ENCODE measurements around the gene KANK2.
A peak's percentile ranks its signal among the peaks of the same experiment; 100 is the strongest.
"Not testable (repeated sequence)": the region's sequence is repeated elsewhere in the genome, so short reads cannot be mapped to it uniquely, and the experiment has no call there.

The KANK2 gene

DNA sequence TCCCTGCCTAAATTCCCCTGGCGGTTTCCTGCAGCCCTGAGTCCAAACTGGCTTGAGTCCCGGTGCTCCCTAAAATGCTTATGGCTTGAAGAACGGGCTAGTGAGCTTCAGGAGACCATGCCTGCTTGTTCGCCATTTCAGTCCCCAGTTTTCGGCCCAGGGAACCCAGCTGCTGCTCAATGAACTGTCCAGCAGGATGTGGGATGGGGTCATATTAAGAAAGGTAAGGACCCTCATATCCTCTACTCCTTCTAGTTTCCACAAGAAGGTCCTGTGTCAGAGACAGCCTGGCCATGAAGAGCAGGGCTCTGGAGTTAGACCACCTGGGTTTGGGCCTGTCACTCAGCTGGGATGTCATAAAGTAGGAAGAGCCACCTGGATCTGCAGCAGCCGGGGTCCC is 24.8 kb downstream of the KANK2 start:
- no peak for DNase-seq (ENCODE audit: low read depth)

DNA sequence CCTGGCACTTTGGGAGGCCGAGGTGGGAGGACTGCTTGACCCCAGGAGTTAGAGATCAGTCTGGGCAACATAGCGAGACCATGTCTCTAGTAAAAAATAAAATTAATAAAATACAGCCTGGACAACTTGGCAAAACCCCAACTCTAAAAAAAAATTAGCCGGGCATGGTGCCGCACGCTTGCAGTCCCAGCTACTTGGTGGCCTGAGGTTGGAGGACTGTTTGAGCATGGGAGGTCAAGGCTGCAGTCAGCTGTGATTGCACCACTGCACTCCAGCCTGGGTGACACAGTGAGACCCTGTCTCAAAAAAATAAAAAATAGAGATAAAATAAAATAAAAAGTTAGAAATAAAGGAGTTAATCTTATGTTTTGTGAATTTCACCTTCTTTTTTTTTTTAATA is 26.2 kb downstream of the KANK2 start:
- no peak for DNase-seq (ENCODE audit: low read depth)

DNA sequence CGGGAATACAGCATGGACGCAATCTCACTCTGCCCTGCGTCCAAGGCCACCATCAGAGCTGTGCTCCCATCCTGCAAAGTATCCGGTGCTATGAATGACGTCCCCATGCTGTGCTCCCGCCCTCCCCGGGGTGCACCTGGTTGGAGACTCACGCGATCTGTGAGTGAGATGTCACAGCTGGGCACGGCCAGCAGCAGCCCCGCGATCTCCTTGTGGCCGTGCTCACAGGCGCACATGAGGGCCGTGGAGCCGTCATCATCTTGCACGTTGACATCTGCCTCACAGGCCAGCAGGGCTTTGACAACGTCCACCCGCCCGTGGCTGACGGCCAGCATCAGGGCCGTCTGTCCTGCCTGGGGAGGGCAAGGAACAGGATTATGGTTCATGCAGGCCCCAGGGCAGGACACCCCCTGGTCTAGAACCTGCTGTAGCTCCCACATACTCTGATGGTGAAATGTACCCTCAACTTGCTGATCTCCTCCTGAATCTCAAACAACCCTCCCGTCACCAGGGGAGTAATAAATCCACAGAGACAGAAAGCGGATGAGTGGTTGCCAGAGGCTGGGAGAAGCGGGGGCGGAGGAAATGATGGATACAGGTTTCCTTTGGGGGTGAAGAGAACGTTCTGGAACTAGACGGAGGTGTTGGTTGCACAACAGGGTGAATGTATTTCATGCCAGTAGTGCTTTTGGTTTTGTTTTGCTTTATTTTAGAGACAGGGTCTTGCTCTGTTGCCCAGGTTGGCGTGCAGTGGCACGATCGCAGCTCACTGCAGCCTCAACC is 27.3 kb downstream of the KANK2 start:
- DNase-seq (ENCODE audit: low read depth) = no peak

DNA sequence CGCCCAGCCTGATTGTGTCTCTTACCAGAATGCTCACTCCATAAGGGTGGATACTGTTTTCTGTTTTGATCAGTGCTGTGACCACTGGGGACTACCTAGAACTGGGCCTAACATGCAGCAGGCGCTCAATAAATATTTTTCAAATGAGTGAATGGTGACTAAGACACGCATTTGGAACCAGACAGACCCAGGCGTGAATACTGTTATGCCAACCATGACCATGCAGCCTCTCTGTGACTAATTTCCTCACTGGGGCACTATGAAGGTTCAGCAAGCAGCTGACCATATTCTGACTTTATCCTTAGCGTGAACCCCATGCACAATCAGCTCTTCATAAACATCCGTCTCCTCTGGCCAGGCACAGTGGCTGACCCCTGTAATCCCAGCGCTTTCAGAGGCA is 28.8 kb downstream of the KANK2 start:
- no peak for DNase-seq (ENCODE audit: low read depth)

DNA sequence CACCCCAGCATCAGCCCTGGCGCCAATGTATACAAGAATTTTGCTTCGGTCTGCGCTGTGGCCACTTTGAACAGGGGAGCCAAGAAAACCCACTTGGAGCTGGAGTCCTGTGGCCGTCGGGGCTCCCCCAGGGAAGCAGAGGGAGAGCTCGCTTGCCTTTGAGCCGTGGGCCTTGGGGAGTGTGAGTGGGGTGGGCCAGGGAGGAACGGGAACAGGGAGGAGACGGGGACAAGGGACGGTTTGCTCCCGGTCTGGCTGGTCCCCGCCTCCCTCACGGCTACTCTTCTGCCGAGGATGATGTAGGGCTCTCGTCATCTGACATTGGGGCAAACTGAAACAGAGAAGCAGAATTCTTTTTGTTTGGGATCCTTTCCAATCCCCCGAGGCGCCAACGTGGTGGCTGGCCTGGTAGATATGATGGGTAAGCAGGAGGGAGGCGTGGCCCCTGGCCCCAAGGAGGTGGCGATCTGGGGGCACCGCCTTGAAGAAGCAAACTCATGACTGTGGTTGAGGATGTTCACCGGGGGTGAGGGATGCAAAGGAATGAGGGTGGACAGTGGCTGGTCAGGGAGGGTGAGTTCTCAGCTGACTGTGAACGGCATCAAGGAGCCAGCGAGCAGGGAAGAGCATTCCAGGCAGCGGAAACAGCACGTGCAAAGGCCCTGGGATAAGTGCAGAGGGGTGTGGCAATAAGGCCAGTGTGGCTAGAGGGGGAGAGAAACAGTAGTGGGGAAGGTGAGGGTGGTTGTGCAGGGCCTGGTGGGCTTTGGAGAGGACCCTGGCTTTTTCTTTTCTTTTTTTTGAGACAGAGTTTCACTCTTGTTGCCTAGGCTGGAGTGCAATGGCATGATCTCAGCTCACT is 30.8 kb downstream of the KANK2 start:
- DNase-seq (ENCODE audit: low read depth) = no peak

DNA sequence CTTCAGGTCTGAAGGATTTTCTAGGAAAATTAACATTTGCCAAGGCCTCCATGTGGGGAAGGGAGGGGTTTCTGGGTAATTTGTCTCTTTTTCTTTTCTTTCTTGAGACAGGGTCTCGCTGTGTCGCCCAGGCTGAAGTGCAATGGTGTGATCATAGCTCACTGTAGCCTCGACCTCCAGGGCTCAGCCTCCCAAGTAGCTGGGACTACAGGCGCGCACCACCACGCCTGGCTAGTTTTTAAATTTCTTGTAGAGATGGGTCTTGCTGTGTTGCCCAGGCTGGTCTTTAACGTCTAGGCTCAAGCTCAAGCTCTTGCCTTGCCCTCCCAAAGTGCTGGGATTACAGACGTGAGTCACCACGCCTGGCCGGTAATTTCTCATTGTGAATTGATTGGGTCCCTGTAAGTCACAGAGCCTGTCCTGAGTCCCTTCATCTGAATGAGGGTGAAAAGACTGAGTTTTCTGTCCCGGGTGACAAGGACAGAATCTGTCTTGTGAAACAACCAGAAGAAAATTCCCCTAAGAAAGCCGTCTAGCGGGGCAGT is 31.8 kb downstream of the KANK2 start:
- no peak for DNase-seq (ENCODE audit: low read depth)

DNA sequence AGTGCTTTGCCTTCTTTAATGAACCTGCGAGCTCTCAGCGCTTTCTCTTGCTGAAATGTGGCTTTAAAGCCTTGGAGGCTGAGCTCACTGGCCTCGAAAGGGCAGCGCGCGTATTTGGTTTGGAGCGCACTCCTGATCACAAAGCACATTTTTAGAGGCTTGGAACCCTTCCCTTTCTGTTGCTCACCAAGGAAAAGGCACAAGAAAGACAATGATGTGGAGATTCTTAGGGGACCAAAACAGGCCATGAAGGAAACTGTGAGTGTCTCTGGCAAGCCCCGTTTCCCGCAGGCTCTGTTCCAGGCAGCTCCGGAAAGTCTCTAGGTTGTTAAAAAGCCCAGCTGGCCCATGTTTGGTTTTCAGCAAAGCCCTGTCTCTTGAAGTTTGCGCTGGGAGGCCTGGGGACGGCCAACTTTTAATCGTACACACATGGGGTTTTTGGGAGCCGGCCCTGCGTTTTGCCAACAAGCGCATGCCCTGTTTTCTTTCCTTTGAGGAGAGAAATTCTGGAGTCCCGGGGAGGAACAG is 32.4 kb downstream of the KANK2 start:
- no peak for DNase-seq (ENCODE audit: low read depth)

DNA sequence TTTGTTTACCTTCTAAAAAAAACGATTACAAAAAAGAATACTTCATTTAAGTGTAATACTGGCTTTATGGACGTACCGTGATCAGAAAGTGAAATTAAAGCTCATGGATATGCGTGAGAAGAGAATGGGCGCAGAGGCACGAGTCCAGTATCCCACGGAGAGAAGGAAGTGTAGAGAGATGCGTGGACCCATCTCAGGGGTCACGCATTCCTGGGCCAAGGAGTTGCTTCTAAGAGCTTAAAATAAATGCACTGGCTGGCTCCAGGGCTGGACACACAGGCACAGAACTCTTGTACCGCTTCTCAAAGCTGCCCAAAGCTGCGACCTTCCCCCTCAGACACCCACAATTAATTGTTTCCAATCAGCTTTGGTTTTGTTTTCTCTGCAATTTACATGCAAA is 33.0 kb downstream of the KANK2 start:
- no peak for DNase-seq (ENCODE audit: low read depth)

DNA sequence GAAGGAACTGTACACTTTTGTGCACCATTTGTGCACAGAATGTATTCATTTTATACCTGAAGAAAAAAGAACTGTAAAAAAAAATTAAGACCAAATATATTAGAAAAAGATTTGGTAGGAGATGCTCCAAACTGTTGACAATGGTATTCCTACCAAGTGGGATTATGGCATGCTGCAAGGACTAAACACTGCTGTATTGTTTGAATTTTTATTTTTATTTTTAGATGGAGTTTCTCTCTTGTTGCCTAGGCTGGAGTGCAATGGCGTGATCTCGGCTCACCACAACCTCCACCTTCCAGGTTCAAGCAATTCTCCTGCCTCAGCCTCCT is 36.9 kb downstream of the KANK2 start:
- DNase-seq (ENCODE audit: low read depth) = not testable (repeated sequence)

DNA sequence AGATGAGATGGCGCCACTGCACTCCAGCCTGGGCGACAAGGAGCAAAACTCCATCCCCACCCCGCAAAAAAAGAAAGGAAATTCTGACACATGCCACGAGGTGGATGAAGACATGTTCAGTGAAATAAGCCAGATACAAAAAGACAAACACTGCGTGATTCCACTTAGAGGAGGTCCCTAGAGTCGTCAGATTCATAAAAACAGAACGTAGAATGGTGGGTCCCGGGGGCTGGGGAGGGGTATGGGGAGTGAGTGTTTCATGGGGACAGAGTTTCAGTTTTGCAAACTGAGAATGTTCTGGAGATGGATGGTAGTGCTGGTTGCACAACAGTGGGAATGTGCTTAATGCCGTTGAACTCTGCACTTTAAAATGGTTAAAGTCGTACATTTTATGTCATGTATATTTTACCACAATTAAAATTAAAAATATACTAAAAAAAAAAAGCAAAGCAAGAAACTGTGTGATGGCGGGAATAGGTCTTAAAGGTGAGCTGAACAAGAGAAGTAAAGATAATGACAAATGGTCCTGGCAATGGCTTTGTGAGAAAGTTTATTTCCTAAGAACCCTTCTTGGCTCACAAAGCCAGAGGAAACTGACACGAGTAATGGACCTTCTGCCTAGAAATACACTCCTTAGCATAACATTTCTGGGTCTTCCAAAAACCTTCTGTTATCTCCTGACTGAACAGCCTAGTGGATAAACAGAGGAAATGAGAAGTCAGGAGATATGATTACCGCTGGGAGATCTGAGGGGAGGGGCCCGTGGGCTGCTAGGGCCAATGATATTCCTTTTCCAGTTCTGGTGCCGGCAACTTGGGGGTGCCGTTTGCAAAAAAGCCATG is 37.5 kb downstream of the KANK2 start:
- no peak for DNase-seq (ENCODE audit: low read depth)

DNA sequence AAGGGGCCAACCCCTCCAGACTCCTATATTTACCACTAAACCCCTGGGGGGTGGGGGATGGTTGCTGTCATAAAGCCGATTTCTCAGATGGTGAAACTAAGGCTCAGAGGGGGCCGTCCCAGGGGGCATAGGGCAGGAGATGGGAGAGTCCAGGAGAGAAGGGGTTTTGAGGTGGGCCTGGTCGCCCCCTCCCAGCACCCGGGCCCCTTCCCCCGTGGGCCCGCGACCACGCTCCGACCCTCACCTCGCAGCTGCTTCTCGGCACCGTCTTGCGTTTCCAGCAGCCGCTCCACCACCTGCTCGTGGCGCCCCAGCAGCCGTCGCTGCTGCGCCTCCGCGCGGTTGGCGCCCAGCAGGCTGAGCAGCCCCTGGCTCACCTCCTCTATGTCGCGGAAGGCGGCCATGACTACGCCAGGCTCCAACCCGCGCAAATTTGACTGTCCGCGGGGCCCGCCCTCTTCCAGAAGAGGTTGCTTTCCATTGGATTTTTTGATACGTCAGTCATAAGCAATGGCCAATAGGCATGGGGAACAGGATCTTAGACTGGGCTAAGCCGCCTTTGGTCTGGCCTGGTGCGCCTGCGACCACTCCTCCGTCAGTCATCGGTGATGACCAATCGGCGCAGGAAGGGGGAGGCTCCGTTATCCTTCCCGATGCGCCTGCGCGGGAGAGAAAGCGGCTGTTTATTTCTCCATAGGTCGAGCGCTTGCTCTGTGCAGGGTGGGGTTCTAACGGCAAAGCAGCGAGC is 41.8 kb downstream of the KANK2 start, which contains the start of gene SPC24:
Gene SPC24 (minus strand): TSS at position 410 of the 748 bp plus-strand sequence. CDS start 6 bp downstream, at position 404.
- peak; percentile 83 for DNase-seq (ENCODE audit: low read depth)

DNA sequence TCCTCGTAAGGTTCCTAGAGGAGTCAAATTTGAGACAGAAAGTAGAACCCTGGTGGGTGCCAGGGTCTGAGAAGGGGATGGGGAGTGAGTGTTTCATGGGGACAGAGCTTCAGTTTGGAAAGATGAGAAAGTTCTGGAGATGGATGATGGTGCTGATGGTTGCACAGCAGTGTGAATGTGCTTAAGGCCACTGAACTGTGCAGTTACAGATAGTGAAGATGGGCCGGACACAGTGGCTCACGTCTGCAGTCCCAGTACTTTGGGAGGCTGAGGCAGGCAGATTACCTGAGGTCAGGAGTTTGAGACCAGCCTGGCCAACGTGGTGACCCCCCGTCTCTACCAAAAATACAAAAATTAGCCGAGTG is 42.7 kb downstream of the KANK2 start:
- no peak for DNase-seq (ENCODE audit: low read depth)

DNA sequence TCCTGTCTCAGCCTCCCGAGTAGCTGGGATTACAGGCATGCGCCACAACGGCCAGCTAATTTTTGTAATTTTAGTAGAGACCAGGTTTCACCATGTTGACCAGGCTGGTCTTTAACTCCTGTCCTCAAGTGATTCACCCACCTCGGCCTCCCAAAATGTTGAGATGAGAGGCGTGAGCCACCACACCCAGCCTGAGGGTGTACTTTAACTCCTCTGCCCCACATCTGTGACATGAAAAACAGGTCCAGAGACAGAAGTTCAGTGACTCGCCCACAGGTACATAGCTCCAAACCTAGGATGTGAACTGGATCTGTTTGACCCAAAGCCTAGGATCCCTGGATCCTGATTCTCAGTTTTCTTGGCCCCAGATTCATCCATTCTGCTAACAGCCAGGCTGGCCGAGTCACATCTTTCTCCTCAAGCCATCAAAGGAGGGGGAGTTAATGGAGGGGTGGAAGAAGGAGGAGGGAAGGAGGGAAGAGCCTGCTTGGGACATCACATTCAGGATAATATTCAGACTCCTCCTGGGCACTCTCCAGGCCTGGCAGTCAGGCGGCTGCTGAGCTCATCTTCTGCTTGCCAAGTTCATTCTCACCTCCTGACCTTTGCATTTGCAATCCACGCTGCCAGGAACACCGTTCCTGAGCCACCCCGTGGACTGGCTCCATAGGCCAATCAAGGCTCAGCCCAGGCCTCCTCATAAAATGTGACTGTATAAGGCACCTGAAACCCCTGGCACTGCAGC is 44.9 kb downstream of the KANK2 start:
- no peak for DNase-seq (ENCODE audit: low read depth)

DNA sequence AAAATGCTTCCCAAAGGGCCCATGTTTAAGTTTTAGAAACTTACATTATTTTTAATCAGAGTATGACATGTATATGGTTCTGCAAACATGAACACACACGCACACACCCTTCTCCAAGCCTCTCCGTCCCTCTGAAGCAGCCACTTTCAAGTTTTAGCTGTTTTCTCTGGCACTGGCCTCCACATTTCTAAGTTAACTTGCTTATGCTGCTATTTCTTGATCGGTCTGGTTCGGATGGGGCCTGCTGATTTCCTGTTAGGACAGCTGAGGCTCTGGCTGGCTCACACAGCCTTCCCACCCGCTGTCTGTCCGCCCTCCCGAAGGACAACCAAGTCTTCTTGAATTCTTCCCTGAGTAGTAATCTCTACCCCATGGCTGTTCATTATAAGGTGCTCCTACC is 46.2 kb downstream of the KANK2 start:
- DNase-seq (ENCODE audit: low read depth) = no peak

DNA sequence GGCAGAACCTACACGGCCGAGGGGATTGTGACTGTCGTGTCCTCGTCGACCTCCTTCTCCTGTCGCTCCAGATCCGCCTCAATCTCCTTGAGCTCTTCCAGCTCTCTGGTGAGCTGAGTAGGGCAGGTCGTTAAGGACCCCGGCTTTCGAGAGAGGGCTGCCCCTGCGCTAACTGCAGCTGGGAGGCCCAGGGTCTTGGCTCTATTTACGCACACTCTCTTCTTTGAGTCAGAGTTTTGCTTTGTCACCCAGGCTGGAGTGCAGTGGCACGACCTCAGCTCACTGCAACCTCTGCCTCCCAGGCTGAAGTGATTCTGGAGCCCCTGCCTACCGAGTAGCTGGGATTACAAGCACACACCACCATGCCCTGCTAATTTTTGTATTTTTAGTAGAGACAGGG is 49.3 kb downstream of the KANK2 start:
- no peak for DNase-seq (ENCODE audit: low read depth)

DNA sequence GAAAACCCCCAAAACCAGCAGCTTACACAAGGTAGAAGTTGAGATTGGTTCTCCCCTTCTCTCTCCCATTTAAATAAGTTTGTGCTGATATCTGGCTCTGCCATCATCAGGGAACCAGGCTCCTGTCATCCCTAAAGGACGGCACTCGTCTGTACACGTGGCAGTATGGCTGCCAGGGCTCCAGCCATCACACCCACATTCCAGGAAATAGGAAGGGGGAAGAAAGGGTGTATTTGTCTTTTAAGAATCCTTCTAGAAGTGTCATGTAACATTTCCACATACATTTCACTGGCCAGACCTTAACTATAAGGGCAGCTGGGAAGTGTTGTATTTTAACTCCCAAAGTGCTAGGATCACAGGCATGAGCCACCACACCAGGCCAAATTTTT is 51.8 kb downstream of the KANK2 start:
- no peak for DNase-seq (ENCODE audit: low read depth)

DNA sequence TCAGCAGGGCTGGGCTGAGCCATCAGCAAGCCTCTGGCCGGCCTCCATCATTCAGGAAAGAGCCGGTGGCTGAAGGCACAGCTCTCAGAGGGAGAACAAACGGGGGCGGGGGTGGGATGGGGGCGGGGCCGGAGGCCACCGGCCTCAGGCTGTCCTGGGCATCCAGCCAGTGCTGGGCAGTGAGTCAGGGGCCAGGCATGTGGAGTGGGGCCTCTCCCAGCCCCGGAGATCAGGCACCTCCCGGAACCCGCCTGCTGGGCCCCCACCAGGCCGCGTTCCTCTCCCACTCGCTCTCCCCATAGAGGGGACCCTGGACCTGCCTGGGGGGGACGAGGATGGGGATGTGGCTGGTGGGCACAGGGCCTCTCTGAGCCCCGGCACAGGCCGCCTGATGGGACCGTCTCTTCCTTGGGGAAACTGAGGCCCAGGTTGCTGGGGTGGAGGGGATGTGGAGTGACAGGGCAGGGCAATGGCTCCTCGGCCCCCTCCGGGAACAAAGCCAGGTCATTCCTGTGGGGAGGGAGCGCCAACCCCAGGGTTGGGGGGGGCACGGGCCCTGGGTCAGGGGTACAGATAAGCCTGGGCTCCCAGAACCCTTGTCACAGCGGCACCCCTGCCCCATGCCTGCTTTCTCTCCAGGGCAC is 54.7 kb downstream of the KANK2 start:
- DNase-seq (ENCODE audit: low read depth) = no peak

DNA sequence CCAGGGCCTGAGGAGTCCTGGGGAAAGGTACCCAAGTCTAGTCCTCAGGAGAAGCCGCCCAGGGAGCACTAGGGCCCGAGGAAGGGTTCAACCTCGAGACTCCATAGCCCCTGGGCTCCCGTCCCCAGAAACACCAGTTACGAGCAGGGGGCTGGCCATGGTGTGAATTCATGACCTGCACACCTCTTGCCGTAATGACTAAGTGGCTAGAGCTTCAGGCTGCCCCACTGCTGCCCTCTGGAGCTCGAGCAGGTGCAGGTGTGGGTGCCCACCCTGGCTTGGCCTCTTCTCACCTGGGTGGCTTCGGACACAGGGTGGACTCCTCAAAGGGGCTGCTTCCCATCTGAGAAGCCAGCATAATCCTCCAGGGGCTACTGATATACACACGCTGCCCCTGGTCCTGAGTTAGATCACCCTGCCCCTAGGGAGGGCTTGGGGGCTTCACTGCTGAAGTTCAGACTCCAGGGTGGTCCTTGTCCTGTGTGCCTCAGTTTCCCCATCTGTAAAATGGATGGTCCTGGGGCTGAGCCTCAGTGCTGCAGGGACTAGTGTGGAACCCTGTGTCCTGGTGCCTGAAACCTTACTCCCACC is 55.3 kb downstream of the KANK2 start:
- DNase-seq (ENCODE audit: low read depth) = no peak

DNA sequence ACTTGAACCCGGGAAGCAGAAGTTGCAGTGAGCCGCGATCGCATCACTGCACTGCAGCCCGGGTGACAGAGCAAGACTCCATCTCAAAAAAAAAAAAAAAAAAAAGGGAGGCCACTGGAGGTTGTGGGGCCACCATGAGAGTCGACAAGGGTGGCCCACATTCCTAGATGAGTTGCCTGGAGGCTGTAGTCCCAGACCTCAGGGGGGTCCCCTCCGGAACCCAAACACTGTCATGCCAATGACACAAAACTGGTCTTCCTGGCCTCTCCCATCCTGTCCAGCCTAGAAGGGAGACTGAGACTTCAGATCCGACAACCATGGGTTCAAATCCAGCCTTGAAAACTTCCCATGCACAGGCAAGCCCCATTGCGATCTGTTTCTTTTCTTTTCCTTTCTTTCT is 56.4 kb downstream of the KANK2 start:
- no peak for DNase-seq (ENCODE audit: low read depth)
